Activated CD4-positive, alpha-beta T cell treated with anti-CD3 and anti-CD28 coated beads for 1 hour (primary cell): ENCODE data around the gene RIN2.

Experiments used
- DNase-seq: peaks from one replicate; pipeline ENCODE4 v3.0.0-alpha.2; 2020

Gene RIN2

GRCh38 chr20:19758133-19758500 lies at the start of gene RIN2:
Gene RIN2, plus strand, starts transcription at chr20:19758258. Its CDS starts 131,344 bp downstream, at chr20:19889602.
- no peak for DNase-seq

- no peak for DNase-seq
Observed at GRCh38 chr20:19709635-19710335, 48.3 kb upstream of the RIN2 start.

GRCh38 chr20:19710336-19711120 lies 47.5 kb upstream of the RIN2 start:
- DNase-seq, result no peak

GRCh38 chr20:19711126-19711525 lies 46.9 kb upstream of the RIN2 start:
- no peak for DNase-seq

- DNase-seq, result no peak
Observed at GRCh38 chr20:19712721-19713260, 45.3 kb upstream of the RIN2 start.

- no peak for DNase-seq
Observed at GRCh38 chr20:19713822-19714578, 44.1 kb upstream of the RIN2 start.

- DNase-seq, result no peak
Observed at GRCh38 chr20:19714579-19714840, 43.5 kb upstream of the RIN2 start.

- DNase-seq, result no peak
Observed at GRCh38 chr20:19715986-19716385, 42.1 kb upstream of the RIN2 start.

GRCh38 chr20:19718880-19719279 lies 39.2 kb upstream of the RIN2 start:
- DNase-seq, result no peak

GRCh38 chr20:19720991-19721390 lies 37.1 kb upstream of the RIN2 start:
- no peak for DNase-seq

- no peak for DNase-seq
Observed at GRCh38 chr20:19723051-19723450, 35.0 kb upstream of the RIN2 start.

GRCh38 chr20:19723813-19724430 lies 34.1 kb upstream of the RIN2 start:
- DNase-seq, result no peak

GRCh38 chr20:19725373-19725772 lies 32.7 kb upstream of the RIN2 start:
- no peak for DNase-seq

- no peak for DNase-seq
Observed at GRCh38 chr20:19725814-19726525, 32.1 kb upstream of the RIN2 start.

- DNase-seq, result no peak
Observed at GRCh38 chr20:19727251-19727847, 30.7 kb upstream of the RIN2 start.

- DNase-seq, result no peak
Observed at GRCh38 chr20:19729672-19730071, 28.4 kb upstream of the RIN2 start.

- no peak for DNase-seq
Observed at GRCh38 chr20:19730706-19731105, 27.4 kb upstream of the RIN2 start.

- no peak for DNase-seq
Observed at GRCh38 chr20:19734811-19735210, 23.2 kb upstream of the RIN2 start.

GRCh38 chr20:19735446-19735845 lies 22.6 kb upstream of the RIN2 start:
- DNase-seq, result no peak

- DNase-seq, result no peak
Observed at GRCh38 chr20:19737025-19737424, 21.0 kb upstream of the RIN2 start.

- no peak for DNase-seq
Observed at GRCh38 chr20:19738951-19739350, 19.1 kb upstream of the RIN2 start.

- DNase-seq, result no peak
Observed at GRCh38 chr20:19739351-19739750, 18.7 kb upstream of the RIN2 start.
